Measurements from ENCODE around the gene CTRL.

DNA sequence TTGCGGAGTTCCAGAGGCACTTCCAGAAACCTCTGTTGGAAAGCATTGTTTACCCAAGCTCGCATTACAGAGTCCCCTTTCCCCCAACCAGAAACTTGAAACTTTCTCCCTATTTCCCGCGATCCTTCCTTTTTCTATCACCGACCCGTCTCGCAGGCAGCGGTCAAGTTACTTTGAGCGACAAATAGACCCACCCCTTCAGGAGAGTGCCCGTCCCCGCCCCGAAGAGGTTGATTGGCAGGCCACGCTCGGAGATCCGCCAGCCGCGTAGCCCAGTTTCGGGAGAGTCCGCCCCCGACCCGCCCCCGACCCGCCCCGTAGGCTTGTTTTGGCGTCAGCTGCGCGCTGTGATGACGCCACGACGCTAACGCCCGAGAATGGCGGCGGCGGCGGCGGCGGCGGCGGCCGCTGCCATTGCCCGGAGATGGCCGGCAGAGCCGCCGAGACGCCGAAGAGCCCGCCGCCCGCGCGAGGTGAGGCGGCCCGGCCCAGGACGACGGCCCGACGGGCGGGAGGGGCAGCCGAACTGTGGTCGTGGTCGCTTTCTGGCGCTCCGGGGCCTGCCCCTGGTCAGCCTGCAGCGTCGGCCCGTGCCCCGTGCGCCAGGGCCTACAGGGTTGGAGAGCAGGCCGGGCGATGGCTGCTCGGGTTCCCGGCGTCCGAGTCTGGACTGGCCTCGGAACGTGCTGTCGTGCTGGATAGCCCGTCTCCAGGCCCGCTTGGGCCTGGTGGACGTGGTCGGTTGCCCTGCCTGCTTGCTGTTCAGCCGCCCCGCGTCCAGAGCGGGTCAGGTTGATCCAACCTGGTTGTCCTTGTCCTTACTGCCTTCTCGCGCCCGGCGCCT lies 38.5 kb downstream of the CTRL start, which contains the start of gene PSKH1:
- TF ChIP-seq CTCF (conservative IDR thresholded peaks at IDR 0.05) (no peak), EZH2 (IDR thresholded peaks at IDR 0.05; ENCODE audit: low read depth) (no peak)
